ENCODE data around the gene INTS11.
"Not testable (repeated sequence)": the region's sequence is repeated elsewhere in the genome, so short reads cannot be mapped to it uniquely, and the experiment has no call there.

Gene INTS11

DNA sequence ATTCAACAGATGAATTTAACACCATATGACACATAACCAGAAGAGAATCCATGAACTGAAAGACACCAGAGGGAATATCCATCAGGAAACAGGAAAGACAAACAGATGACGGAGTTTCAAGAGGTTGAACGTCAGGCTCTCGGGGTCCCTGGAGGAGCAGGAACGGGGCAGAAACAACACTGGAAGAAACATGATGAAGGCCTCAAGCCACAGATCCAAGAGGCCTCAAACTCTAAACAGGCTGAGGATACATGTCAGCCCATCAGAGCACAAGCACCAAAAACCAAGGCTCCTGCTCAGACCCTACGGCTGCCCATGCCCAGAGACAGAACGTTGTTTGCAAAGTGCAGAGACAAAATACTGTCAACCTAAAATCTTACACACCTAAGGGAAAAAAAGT is 7.0 kb downstream of the INTS11 start:
- DNase-seq (ENCODE audit: low read depth): no peak
- TF ChIP-seq, protein P1, sequence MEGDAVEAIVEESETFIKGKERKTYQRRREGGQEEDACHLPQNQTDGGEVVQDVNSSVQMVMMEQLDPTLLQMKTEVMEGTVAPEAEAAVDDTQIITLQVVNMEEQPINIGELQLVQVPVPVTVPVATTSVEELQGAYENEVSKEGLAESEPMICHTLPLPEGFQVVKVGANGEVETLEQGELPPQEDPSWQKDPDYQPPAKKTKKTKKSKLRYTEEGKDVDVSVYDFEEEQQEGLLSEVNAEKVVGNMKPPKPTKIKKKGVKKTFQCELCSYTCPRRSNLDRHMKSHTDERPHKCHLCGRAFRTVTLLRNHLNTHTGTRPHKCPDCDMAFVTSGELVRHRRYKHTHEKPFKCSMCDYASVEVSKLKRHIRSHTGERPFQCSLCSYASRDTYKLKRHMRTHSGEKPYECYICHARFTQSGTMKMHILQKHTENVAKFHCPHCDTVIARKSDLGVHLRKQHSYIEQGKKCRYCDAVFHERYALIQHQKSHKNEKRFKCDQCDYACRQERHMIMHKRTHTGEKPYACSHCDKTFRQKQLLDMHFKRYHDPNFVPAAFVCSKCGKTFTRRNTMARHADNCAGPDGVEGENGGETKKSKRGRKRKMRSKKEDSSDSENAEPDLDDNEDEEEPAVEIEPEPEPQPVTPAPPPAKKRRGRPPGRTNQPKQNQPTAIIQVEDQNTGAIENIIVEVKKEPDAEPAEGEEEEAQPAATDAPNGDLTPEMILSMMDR (IDR thresholded peaks at IDR 0.05; ENCODE audit: low read length, missing control alignments): no peak
- no peak overlapping the region for H3K4me3 ChIP-seq (replicated peaks; ENCODE audit: low read depth, low read length)

DNA sequence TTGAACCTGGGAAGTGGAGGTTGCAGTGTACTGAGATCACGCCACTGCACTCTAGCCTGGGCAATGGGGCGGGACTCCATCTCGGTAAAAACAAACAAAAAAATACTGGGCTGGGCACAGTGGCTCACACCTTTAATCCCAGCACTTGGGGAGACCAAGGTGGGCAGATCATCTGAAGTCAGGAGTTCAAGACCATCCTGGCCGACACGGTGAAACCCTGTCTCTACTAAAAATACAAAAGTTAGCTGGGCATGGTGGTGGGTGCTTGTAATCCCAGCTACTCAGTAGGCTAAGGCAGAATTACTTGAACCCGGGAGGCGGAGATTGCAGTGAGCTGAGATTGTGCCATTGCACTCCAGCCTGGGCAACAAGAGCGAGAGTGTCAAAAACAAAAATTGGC is 8.3 kb downstream of the INTS11 start:
- not testable (repeated sequence) for DNase-seq (ENCODE audit: low read depth); H3K4me3 ChIP-seq (replicated peaks; ENCODE audit: low read depth, low read length)

DNA sequence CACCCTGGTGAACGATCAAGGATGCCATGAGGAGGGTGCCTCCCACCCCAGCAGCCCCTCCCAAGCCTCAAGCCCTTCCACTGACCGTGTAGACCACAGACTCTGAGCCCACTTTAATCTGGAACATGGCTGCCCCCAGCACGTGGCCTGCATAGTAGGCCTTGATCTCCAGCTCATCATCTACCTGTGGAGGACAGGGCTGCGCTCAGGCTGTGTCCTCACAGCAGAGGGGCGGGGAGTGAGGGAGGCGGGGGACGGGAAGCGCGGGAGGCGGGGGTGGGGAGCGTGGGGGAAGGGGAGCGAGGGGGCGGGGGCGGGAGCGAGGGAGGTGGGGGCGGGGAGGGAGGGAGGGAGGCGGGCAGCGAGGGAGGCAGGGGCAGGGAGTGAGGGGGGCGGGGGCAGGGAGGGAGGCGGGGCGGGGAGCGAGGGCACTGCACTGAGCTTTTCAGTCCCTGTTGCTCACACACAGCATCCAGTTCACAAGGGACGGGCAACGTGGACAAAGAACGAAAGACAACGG is 9.0 kb downstream of the INTS11 start:
- DNase-seq (ENCODE audit: low read depth): no peak
- H3K4me3 ChIP-seq (replicated peaks; ENCODE audit: low read depth, low read length): no peak overlapping the region
- TF ChIP-seq, protein P1 (IDR thresholded peaks at IDR 0.05; ENCODE audit: low read length, missing control alignments): no peak

- TF ChIP-seq, protein P1 (IDR thresholded peaks at IDR 0.05; ENCODE audit: low read length, missing control alignments): no peak
- no peak for DNase-seq (ENCODE audit: low read depth)
- no peak overlapping the region for H3K4me3 ChIP-seq (replicated peaks; ENCODE audit: low read depth, low read length)
These were observed 9.7 kb downstream of the INTS11 start for GRCh38 chr1:1314678-1315335.

DNA sequence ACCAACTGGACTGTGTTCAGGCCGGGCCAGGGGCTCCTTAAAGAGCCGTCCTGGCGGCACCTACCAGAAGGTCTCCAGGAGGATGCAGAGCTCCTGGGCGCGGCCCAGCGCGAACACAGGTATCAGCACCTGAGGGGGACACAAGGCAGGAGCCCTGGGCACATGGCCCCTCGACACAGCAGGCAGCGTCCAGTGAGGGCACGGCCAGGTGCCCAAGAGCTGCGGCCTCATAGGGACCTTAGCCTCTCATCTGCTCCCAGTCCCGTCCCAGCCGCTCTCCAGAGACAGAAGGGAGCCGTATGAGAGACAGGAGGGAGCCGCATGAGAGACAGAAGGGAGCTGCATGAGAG is 10.2 kb downstream of the INTS11 start:
- H3K4me3 ChIP-seq (replicated peaks; ENCODE audit: low read depth, low read length): no peak overlapping the region
- TF ChIP-seq, protein P1 (IDR thresholded peaks at IDR 0.05; ENCODE audit: low read length, missing control alignments): no peak
- no peak for DNase-seq (ENCODE audit: low read depth)

GRCh38 chr1:1313500-1314236 is 10.8 kb downstream of the INTS11 start:
- no peak for DNase-seq (ENCODE audit: low read depth)
- TF ChIP-seq, protein P1 (IDR thresholded peaks at IDR 0.05; ENCODE audit: low read length, missing control alignments): no peak
- no peak overlapping the region for H3K4me3 ChIP-seq (replicated peaks; ENCODE audit: low read depth, low read length)

DNA sequence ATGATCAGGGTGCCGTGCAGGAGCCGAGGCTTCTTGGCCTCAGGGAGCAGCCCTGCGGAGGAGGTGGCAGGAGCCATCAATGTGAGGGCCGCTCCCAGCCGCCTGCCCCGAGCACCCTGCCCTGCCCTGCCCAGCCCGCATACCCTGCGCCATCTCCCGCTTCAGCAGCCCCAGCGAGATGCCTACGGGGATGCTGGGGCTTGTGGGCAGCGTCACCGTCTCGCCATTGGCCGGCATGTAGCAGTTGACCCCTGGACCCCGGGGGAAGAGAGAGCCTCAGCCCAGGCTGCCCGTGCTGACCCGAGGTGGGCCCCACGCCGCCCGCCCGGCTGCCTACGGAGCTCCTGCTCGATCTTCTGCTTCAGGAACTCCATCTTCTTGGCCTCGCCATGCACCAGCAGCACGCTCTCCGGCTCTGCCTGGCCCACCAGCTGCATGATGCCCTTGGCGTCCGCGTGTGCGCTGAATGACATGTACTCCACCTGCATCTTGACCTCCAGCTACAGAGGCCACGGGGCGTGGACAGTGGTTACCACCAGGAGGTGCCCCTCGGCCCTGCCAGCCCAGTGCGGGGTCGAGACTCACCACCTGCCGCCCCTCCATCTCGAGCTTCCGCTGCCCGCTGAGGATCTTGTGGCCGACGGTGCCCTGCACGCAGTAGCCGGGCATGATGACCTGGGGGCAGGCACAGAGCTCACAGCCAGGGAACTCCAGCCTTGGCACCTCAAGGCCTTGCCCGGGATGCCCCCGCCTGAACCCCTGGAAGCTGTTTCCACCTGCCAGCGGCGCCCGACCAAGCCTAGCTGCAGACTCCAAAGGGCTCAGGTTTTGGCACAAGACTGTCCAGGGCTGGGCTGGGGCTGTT is 11.8 kb downstream of the INTS11 start:
- DNase-seq (ENCODE audit: low read depth): no peak

More for the DNA sequence above, 11.8 kb downstream of the INTS11 start:
- TF ChIP-seq, protein P1 (IDR thresholded peaks at IDR 0.05; ENCODE audit: low read length, missing control alignments): no peak
- no peak overlapping the region for H3K4me3 ChIP-seq (replicated peaks; ENCODE audit: low read depth, low read length)
